GM19467 (cell line): Measurements from ENCODE around the gene LBX2.
A peak's percentile ranks its signal among the peaks of the same experiment; 100 is the strongest.

Experiments
- ATAC-seq: cut with Tn5 transposase; IDR thresholded peaks from one replicate; pipeline ENCODE4 v1.9.1; 2021; ENCODE audit warnings: mild to moderate bottlenecking, moderate library complexity; ENCODE audit not compliant: unreplicated experiment

Gene LBX2

DNA sequence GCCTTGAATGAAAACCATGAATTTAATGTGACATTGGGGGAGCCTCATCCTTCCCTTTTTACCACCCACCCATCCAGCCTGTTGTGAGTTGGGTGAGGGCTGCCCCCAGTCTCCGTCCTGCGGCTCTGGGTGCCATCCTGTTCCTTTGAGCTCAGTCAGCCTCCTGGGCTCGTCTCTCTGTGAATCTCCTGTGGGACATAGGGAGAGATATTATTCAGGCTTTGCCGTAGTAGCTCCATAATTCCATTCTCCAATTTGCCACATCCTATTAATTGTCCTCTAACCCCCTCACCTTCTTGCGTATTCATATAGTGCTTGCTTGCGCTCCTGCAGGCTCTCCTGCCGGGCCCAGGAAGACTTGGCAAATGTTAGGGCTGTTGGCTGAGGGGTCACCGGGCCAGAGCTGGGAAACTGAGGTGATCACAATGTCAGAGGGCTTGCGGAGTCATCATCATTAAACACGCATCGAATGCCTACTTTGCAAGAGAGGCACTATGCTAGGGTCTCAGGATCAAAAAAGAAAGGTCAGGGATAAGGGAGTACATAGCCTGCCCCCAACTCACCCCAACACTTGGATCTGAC is 27.3 kb upstream of the LBX2 start:
- ATAC-seq, result no peak

DNA sequence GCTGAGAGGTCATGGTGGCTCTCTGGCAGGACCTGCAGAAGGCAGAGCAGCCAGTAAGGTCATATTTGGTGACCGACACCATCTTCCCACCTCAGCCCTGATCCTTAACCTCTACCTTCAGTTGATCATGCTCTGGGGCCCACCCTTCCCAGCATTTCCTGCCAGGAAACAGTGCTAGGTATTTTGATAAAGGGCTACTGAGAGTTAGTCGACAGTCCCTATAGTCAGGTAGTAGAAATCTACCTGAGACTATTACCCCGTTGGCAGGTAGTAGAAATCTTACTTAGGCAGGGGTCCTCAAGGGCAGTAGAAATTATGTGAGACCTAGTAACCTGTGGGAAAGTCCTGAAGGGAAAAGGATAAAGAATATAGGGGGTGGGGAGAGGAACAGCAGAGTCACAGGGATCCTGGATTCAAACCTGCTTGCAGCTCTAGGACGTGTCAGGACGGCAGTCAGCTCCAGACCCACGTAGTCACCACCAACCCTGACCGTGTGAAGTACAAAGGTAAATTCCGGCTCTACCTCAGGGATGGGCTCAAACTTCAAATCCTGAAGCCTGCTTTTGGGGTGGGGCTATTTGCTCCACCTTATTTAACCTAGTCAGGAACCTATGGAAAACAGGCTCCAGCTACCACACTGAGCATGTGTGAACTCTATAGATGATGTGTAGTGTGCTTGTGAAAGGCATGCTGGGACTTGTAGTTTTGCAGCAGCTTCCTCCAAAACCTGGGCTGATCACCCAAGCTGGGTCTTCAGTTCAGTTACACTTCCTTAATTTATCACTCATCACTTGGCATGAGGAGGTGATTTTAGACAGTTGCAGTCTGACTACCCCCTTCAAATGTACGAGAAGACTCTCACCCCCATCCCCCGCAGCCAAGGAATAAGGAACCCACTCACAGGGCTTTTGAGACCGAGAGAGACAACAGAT is 26.6 kb upstream of the LBX2 start, which contains the start of gene DQX1:
TSS of gene DQX1 (minus strand) at position 515 of the 932 bp plus-strand sequence. CDS start at position 13, 502 bp downstream.
- no peak for ATAC-seq

DNA sequence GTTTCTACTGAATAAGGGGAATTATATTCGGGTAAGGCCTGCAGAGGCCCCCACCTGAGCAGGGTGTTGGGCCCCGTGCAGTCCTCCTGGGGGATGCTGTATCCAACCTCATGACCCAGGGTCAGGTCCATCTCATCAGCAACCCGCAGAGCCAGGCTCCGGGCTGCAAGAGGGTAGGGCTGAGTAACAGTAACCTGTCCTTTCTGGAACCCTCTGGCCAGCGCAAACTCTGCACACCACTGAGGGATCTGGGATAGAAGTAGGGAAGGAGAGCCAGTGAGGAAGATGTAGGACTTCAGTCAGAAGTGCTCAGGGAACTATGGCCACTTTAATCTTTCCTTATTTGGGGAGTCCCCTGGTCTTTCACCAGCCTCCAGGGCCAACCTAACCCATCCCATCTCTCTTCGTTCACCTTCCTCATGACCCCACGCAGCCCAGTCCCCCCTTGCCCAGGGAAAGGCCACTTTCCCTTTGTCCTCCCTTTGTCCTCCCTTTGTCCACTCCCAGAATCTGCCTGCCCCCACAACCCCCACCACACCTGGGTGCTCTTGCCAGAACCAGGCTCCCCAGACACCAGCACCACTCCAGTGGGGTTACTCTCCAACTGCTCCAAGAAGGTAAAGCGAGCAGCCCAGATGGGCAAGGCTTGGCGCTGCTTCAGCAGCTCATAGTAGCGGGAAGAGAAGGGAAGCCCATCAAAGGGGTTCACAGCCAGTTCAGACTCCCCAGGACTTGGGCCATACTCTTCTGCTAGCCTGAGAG is 25.7 kb upstream of the LBX2 start:
- no peak for ATAC-seq

DNA sequence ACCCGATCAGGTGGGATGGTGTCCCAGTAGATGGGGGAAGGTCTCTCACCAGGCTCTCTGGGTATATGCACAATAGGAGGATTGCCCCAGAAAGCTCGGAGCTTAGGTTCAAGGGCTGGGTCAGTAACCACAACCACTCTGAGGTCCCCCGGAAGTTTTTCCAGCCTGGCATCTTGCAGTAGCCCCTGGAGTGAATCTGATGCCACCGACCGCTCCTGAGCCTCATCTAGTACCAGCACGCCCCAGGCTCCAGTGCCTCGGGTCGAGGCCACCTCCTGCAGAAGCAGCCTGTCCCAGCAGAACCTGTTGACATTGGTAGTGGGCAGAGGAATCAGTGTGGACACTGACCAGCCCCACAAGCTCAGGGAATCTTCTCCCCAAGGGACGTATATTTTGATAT is 24.6 kb upstream of the LBX2 start:
- ATAC-seq, result no peak

GRCh38 chr2:74522516-74522915 is 23.1 kb upstream of the LBX2 start:
- no peak for ATAC-seq

DNA sequence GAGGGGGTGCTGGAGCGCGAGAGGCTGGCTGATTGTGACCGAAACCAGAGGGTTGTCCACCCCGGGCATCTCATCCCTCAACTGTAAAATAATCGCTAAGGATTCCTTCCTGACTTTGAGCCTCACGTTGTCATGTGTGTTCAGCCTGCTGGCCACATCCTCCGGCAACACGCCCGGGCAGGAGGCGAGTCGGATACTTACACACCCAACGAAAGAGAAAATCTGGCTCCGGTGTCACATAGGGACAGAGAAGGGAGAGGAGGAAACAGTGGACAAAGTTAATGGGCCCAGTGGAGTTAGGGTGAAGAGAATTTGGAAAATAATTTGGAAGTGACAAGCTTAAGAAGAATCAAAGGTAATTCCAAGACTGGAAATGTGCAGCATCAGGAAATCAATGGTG is 17.2 kb upstream of the LBX2 start:
- no peak for ATAC-seq

- peak; percentile 61 for ATAC-seq
Observed at GRCh38 chr2:74515981-74516633, 16.7 kb upstream of the LBX2 start.

DNA sequence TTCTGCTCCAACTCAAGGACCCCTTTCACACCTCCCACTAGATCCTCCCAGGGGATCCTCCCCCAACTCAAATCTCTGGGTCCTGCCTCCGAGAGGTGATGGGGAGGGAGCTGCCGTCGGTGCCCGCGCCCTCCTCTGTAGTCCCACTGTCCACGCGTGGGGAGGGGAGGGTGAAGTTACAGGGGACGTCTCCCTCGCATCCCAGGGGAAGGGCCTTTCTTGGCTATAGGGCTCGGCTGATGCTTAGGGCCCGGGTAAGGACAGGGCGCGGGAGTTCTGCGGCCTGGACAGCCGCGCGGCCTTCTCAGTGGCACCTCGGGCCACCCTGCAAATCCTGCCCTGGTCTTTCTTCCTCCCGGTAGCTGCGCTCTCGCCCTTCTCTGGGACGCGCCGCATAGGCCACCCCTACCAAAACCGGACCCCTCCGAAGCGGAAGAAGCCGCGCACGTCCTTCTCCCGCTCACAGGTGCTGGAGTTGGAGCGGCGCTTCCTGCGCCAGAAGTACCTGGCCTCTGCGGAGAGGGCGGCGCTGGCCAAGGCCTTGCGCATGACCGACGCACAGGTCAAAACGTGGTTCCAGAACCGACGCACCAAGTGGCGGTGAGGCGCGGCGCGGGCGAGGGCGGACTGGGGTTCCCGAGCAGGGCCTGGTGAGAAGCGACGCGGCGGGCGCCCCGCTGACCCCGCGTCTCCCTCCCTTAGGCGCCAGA is 16.0 kb upstream of the LBX2 start:
- ATAC-seq, result no peak

- no peak for ATAC-seq
Observed at GRCh38 chr2:74514368-74515270, 15.2 kb upstream of the LBX2 start, which contains the start of gene TLX2. Gene TLX2, plus strand, starts transcription at chr2:74514450. Its CDS starts 357 bp downstream, at chr2:74514807.

DNA sequence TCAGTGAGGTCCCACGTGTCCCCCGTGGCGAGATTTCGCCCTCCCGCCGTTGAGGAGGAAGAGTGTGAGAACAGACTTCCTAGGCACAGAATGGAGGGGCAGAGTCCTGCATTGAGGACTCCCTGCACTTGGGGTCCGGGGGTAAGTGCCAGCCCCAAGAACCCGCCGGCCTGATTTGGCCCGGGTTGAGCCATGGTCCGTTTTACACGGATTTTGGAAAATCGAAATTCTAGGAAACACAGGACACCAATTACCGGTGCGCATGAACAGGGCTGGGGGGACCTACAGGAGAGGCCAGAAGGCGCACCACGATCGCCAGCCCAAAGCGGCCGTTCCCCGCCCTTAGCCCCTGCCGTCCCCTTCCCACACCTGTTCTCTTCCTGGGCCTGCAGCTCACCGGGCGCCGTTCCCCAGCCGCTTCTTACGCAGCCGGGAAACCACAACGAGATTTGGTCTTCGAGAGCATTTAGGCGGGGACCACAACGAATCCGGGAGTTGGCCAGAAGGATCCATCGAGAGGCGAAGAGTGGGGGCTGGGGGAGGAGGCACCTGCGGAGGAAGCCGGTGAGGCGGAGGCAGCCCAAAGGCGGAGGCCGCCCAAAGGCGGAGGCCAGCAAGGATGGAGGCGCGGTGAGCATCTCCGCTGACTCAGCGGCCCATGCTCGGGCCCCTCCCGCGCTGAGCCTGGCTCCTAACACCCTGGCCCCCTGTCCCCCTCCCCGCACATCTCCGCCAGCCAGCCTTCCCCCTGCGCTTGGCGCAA is 14.4 kb upstream of the LBX2 start:
- no peak for ATAC-seq

DNA sequence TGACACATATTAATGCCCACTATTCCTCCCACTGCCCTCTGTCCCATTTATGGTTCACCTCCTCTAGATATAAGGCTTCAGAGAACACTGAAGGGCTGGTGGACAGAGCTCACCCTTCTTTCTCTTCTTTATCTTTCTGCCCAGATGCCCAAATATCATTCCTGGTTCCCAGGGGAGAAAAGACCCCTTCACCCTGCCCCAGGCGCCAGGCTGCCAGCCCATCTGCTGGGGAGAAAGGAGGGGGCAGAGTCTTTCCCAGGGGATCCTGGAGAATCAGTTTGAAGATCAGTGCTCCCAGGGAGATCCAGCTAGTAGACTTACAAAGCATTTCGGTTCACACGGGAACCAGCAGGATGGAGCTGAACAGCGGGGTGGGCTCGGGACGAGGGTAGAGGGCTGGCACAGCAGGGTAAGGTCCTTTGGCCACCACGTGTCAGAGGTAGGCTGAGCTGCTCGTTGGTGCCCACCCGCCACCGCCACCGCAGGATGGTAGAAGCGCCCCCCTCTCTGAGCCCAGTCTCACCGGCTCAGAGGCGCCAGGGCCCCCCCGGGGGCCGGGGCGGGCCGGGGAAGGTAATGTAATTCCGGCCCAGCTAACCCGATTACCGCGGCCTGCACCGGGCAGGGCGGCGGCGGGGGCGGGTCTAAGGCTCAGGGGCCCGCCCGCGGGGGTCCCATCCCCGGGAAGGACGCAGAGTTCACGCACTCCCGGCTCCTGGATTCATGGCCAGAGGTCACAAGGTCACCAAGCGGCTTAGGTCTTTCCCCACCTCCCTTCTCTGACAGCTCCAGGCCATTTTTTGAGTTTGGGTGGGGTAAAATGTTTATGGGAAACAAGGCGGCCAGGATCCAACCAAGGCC is 13.6 kb upstream of the LBX2 start:
- no peak for ATAC-seq

- ATAC-seq, result no peak
Observed at GRCh38 chr2:74511104-74511989, 11.9 kb upstream of the LBX2 start.

- no peak for ATAC-seq
Observed at GRCh38 chr2:74510272-74510671, 10.9 kb upstream of the LBX2 start.

GRCh38 chr2:74507926-74508520 is 8.6 kb upstream of the LBX2 start:
- peak; percentile 3 for ATAC-seq

DNA sequence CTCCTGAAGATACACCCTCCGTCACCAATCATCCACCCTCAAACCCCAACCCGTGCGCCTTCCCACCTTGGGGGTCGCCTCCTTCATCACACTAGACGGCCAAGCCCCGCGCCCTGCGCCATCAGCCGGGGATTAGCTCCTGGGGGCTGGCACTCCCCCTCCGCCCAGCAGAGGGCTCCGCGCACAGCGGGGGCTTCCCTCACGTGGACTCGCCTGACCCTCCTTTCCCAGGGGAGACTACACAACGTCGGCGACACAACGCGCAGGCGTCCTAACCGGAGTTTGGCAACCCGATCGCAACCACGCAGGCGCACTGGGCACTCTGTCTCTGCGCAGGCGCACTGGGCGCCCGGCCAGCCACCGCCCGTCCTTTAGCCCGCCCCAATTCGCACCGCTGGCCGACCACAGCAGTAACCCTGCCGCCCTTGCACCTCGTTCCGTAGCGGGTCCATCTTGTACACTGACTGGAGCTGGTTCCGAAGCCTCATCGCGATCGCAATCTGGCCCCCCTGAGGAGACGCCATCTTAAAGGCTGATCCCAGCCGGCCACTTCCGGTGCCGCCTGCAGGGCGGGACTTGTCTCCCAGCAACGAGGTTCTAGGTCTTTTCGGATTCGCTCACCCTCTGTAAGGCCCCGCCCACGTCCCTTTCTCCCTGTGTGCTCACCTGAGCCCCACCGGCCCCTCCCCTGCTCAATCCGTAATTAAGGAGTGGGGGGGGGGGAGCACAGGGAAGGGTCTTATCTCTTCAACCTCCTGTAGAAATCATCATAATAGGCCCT is 7.9 kb upstream of the LBX2 start, which contains the start of gene PCGF1:
TSS of gene PCGF1 (minus strand) at position 551 of the 781 bp plus-strand sequence. CDS start at position 524, 27 bp downstream.
- peak; percentile 85 for ATAC-seq
